OCI-LY3 (cell line): ENCODE data around the gene ABCA4.

Experiments
- EZH2phosphoT487 ChIP-seq: fragments of 200-600 bp; shearing (Covaris generic); IDR thresholded peaks from 2 replicates; pipeline ENCODE4 v1.6.1; 2018; ENCODE audit warnings: antibody characterized with exemption, mixed run types, low read depth
- TF ChIP-seq, protein P1 (sequence below): fragments of 200-600, 300-600 bp; sonication (generic); IDR thresholded peaks from 2 replicates; pipeline ENCODE4 v1.5.1; 2014; ENCODE audit warnings: antibody characterized with exemption, low read length, low read depth

DNA sequence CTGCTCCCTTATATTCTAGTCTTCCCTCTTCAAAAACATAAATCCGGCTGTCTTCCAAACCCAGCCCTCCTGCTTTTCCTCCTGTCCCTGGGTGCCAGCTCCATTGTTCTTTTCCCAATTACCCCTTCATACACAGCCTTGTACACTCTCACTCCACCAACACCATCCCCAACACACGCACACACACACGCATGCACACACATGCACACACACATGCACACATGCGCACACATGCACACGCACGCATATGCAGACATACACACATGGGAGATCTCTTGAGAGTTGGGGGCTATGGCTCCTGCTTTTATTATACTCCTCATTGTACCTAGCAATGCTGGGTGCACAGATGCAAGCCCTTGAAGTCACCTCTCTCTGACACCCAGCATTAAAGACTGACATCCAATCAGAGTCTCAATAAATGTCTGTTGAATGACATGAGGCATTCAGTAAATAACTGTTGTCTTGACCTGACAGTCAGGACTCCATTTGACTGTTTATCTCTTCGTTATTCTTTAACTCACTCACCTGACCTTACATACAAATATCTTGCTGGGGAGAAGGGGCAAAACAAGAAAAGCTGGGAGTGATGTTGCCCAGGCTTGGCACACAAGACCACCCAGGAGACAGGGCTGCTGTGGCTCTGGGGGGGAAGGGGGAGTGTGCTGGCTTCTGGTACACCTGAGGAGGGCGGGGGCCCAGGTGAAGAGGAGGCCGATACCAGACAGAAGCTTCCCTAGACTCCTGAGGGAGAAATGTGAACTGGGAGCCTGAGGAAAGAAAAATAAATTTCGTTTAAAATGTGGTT lies 16.0 kb downstream of the ABCA4 start:
- TF ChIP-seq, protein P1, sequence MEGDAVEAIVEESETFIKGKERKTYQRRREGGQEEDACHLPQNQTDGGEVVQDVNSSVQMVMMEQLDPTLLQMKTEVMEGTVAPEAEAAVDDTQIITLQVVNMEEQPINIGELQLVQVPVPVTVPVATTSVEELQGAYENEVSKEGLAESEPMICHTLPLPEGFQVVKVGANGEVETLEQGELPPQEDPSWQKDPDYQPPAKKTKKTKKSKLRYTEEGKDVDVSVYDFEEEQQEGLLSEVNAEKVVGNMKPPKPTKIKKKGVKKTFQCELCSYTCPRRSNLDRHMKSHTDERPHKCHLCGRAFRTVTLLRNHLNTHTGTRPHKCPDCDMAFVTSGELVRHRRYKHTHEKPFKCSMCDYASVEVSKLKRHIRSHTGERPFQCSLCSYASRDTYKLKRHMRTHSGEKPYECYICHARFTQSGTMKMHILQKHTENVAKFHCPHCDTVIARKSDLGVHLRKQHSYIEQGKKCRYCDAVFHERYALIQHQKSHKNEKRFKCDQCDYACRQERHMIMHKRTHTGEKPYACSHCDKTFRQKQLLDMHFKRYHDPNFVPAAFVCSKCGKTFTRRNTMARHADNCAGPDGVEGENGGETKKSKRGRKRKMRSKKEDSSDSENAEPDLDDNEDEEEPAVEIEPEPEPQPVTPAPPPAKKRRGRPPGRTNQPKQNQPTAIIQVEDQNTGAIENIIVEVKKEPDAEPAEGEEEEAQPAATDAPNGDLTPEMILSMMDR, result no peak
- no peak for TF ChIP-seq EZH2phosphoT487
